Dedifferentiated amniotic fluid mesenchymal stem cell (primary cell): ENCODE data around the gene FAM222B.
A peak's percentile ranks its signal among the peaks of the same experiment; 100 is the strongest.

ENCODE experiments used
- DNase-seq: peaks from one replicate; pipeline ENCODE4 v3.0.0-alpha.2; 2016; ENCODE audit errors: extremely low spot score

The FAM222B gene

DNA sequence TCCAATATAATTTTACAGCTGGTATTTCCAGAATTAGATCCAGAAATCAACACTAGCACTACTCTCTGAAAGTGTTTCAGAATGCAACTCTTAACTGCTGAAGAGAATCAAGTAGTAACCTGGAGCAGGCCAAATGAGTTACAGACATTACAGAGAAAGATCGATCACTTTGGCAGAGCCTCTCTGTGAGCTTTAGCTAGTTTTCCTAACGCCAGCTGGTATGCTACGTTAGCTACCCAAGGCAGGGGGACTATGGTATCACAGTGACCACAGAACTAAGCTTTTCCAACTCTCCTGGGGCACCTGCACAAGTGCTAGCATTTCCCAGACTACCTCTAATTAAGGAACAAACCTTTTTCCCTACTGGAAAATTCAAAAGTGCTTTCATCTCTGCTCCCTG, 68.4 kb downstream of the FAM222B start:
- DNase-seq: no peak

DNA sequence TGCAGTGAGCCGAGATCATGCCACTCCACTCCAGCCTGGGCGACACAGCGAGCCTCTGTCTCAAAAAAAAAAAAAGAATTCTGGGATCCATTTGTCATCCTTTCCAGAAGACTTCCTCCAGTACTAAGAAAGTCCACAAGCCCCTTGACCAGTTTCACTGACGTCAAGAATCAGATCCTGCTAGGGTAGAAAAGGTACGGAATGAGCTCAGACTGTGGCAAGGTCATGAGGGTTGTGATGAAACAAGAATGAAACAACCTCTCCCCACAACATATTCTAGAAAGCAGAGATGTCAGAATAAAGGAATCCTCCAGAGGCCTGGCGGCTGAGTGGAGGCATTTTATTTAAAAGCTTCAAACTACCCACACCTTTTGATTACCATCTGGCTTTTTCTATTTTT, 68.9 kb downstream of the FAM222B start:
- no peak for DNase-seq

DNA sequence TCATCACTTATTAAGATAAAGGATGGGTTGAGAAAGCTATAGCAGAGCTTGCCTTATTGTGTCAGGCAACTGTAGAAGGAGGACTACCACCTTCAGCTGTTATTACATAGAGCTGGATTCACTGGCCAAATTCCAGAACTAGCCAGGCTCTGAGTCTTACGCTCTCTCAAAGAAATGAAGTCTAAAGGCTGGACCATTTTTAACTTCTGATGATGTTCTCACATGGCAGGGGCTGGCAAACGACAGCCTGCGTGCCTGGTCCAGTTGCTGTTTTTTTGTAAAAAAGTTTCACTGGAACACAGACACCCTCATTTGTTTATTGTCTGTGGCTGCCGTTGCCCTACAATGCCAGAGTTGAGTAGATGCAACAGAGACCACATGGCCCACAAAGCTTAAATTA, 77.6 kb downstream of the FAM222B start:
- no peak for DNase-seq

DNA sequence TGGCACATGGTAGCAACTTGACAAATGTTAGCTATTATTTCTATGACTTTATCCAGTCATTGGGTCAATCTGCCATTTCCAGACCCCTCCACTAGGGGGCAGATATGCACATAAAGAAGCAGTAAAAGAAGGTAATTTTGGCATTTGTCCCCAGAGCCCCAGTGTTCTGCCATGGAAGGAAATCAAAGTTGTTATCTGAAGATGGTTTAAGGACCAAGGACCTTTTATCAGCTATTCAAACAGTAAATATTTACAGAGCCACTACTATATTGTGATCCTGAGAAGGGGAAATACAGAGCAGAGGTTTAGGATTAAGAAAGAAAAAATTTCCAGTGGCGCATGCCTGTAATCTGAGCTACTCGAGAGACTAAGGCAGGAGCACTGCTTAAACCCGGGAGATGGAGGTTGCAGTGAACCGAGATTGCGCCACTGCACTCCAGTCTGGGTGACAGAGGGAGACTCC, 78.8 kb downstream of the FAM222B start:
- DNase-seq: peak; percentile 81

DNA sequence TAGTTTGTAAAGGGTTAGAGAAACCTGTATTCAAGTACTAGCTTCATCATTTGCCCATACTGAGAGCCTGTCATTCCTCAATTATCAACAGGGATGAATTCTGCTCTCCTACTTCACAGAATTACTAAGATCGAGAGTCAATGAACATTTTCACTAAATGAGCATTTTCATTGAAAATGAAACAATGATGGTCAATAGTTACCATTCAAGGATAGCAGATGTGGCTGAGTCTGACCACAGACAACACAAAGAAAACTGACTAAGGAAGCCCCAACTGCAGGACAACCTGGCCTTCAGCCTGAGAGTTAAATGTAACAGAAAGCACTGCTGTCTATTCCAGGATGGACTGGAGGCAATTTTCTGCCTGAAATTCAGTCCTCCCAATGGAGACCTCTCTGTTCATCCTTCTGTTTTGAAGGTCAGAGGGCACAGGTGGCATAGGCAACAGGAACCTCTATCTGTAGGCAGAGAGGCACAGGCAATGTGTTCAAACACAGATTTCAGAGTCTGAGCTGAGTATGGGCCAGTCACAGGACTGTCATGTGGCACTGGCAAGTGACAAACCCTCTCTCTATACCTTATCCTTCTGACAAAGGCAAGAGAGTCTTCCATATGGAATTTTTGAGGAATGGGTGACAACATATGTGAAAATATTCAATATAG, 79.3 kb downstream of the FAM222B start:
- DNase-seq: no peak

DNA sequence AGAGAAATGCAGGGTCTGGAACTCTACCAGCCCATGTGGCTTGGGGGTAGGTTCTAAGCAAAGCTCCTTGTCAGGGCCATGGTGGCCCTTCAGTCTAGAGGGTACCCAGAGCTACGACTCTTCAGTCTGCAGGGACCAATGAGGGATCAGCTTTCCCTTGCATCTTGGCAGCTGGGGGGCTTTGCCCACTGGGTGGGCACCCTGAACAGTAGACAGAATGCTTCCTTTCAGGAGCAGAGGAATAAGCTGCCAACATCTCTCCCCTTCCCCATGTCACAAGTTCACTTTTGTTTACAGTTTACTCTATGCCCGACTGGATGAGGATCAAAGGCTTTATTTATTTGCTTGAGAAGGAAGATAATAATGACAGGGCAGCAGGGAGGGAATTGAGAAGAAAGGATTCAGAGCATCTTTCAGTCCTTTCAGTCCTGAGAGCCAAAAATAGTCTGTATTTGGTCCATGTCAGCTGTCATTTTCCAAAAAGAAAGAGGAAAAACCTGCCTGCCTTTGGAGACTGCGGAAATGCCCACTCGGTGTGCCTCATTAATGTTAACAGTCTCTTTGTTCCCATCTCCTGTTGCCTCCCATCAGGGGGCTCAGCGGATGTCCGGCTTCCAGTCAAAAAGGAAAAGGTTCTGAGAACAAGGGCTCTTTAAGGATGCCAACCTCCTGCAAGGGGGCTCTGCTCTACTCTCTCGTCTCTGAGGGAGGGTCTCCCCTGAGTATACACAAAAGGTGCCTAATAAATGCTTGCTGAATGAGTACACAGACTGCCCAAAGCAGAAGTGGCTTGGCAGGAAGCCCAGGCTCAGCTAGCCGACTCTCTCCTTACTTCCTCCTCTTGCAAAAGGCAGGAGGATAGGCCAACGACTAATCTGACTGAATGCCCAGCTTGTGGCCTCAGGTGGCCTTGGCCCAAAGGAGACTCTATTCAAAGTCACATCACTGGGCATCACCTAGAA, 81.7 kb downstream of the FAM222B start:
- no peak for DNase-seq

DNA sequence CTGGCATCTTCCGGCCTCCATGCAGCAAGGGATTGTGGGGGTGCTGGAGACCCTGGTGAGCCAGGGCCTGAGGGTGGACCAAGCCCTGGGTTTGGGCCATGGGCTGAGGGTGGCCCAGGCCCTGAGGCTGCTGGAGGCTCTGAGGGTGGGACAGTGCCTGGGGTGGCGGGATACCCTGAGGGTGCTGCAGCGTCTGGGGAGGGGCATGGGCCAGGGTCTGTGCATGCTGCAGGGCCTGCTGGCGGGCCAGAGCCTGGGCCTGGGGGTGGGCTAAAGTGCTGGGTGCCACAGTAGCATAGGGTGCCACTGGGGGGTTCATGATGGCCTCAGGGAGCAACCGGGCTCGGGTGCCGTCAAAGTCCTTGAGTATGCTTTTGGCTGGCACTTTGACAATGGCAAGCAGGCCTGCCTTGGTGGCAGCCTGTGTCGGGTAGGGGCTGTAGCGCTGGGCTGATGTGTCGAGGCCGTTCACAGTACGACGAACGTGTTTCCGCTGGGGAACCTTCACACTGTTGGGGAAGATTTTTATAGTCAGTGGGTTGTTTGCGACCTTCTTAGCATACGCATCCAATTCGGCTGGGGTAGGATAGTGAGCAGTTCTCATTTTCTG, 83.2 kb downstream of the FAM222B start:
- no peak for DNase-seq

DNA sequence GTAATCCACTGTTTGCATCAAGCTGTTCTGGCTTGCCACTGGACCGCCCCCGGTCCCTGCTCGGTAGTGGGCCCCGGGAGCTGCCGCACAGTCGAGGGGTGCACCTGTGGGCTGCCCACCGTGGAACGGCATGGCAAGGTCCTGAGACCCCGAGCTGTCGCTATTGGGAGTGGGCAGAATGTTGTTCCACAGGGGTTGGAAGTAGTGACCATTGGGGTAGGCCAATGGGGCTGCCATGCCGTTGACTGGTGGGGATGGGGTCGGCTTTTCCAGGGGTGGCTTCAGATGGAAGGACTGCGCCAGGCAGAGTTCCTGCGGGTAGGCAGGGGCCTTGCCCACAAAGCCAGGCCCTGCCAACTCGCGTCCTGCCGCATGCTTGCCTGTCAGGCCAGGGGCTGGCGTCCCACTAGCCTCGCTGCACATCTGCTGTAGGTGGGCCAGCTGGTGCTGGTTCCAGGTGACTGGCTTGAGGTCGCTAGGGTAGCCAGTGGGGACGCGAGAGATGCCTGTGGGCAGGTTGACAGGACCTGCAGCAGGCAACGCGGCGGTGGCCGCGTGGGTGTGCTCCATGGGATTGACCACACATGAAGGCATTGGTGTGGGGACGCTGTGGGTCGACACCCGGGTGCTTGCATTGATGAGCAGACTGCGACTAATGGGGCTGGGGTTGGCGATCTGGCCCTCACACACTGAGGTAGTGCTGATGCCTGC, 84.0 kb downstream of the FAM222B start:
- DNase-seq: no peak

DNA sequence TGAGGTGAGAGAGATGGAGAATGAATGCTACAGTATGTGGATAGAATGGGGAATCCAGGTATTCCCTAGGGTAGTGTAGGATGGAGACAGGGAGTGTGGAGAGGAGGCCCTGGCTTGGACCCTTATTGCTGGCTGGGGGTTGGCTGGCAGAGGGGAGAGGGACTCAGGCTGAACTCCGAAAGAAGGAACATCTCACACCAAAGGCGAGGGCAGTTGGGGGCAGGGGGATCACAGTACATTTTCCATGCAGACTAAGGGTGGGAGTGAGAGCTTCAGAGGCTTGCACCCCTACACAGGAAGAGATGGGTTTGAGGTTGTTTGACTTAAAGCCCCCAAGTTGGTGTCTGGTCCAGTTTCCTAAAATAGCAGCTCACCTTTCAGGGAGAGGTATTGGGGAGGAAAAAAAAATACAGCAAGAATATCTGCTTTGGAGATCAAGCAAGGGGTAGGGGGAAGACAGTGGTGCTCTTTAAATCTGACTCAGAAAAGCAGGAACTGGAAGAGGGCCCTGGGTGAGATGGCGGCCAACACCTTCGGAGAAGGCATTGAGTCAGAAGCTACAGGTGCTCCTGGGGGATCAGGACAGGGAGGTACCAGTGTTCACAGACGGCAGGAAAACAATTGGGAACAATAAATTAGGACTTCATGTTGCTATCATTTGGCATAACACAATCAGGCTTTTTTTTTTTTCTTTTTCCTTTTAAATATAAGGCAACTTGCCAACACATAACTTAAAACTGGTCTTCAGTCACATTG, 86.4 kb downstream of the FAM222B start:
- no peak for DNase-seq

DNA sequence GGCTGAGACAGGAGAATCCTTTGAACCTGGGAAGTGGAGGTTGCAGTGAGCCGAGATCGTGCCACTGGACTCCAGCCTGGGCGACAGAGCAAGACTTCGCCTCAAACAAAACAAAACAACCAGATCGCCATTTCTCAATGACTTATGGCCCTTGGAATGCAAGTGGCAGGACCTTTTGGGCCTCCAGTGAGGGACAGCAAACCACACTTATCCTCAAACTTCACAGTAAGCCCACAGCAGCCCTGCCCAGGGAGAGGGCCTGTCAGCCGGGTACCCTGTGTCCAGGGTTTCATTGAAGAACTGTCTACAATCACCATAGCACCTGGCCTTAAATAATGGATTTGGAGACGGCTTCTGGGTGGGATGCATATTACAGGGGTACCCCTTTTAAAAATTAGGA, 87.1 kb downstream of the FAM222B start:
- no peak for DNase-seq

DNA sequence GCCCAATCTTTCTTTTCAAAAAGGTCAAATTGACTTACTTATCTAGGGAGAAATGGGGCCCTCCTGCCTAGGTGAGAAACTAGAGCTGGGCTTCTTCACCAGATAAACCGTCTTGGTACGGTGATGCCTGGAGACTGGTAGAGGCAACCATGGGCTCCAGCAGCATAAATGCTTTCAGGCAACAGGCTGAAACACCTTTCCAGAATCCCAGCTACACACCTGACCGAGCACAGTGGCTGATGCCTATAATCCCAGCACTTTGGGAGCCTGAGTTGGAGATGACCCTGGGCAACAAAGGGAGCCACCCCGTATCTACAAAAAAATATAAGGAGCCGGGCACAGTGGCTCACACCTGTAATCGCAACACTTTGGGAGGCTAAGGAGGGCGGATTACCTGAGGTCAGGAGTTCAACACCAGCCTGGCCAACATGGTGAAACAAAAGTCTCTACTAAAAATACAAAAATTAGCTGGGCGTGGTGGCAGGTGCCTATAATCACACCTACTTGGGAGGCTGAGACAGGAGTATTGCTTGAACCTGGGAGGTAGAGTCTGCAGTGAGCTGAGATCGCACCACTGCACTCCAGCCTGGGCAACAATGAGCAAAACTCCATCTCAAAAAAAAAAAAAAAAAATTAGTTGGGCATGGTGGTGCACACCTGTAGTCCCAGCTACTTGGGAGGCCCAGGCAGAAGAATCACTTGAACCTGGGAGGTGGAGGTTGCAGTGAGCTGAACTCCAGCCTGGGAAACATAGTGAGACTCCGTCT, 90.8 kb downstream of the FAM222B start:
- no peak for DNase-seq

DNA sequence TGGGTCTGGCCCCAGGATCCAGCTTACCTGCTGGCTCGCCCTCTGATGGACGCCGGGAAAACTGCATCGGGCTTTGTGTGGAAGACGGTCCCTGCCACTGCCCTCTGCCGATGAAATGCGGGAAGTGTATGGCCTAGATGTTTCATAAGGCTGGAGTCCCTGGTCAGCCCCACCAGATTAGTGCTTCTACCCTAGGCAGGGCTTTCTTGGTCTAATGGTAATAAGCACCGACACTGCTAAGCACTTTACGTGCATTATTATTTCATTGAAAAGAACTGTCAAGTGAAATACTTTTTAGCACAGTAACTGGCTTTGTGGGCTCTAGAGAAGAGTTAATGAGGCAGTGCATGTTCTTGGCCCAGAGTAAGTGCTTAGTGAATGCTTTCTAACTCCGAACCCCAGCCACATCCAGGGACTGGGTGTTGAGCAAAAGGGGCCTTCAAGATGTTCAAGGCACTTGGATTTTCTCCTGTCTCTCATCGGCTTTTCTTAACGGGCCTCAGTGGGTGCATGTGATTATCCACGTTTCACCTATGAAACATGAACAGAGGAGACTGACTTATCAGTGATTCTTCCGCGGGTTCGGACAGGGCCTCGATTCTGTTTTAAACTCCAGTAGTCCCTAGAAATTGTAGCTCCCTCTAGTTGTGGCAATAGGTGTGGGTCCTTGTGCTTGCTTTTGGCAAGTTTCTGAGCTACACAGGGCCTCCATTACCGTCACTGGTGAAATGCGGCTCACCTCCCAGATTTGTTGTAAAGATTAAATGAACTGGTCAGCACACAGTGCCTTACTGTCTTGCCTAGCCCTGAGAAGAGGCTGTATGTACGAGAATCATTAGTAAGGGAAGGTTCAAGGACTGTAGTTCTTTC, 92.2 kb downstream of the FAM222B start:
- peak; percentile 94 for DNase-seq

DNA sequence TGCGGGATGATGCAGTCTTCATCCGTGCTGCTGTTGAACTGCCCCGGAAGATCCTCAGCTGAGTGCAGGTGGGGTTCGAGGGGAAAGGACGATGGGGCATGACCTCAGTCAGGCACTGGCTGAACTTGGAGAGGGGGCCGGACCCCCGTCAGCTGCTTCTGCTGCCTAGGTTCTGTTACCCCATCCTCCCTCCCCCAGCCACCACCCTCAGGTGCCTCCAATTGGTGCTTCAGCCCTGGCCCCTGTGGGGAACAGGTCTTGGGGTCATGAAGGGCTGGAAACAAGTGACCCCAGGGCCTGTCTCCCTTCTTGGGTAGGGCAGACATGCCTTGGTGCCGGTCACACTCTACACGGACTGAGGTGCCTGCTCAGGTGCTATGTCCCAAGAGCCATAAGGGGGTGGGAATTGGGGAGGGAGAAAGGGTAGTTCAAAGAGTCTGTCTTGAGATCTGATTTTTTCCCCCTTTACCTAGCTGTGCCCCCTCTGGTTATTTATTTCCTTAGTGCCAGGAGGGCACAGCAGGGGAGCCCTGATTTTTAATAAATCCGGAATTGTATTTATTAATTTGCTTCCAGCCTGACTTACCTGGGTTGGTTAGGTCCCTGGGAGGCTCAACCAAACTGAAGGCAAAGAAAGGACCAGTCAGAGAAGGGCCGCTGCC, 92.9 kb downstream of the FAM222B start:
- DNase-seq: no peak

DNA sequence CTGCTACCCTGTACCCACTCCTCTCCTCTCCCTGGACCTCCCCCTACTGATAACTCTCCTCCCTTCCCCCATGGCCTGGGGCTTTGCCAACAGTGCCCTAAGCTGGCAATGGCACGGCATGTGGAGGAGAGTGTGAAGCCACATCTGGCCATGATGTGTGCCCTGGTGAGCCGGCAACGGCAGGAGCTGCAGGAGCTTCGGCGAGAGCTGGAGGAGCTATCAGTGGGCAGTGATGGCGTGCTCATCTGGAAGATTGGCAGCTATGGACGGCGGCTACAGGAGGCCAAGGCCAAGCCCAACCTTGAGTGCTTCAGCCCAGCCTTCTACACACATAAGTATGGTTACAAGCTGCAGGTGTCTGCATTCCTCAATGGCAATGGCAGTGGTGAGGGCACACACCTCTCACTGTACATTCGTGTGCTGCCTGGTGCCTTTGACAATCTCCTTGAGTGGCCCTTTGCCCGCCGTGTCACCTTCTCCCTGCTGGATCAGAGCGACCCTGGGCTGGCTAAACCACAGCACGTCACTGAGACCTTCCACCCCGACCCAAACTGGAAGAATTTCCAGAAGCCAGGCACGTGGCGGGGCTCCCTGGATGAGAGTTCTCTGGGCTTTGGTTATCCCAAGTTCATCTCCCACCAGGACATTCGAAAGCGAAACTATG, 93.6 kb downstream of the FAM222B start:
- no peak for DNase-seq

DNA sequence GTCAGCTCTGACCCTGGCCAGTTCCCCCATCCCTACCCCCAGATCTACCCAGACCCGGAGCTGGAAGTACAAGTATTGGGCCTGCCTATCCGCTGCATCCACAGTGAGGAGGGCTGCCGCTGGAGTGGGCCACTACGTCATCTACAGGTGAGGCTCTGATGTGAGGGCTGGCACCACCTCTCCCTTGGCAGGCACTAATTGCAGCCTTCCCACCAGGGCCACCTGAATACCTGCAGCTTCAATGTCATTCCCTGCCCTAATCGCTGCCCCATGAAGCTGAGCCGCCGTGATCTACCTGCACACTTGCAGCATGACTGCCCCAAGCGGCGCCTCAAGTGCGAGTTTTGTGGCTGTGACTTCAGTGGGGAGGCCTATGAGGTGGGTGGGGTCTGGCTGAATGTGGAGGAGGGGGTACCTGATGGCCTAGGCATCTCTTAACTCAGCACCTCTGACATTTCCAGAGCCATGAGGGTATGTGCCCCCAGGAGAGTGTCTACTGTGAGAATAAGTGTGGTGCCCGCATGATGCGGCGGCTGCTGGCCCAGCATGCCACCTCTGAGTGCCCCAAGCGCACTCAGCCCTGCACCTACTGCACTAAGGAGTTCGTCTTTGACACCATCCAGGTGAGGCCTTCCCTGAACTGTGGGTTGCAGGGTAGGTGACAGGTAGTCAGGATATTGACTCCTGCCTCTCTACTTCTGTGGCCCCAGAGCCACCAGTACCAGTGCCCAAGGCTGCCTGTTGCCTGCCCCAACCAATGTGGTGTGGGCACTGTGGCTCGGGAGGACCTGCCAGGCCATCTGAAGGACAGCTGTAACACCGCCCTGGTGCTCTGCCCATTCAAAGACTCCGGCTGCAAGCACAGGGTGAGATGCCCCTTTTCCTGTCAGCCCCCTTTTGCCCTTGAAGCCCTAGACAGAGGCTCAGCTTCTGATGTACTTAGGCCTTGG, 94.5 kb downstream of the FAM222B start:
- DNase-seq: no peak

DNA sequence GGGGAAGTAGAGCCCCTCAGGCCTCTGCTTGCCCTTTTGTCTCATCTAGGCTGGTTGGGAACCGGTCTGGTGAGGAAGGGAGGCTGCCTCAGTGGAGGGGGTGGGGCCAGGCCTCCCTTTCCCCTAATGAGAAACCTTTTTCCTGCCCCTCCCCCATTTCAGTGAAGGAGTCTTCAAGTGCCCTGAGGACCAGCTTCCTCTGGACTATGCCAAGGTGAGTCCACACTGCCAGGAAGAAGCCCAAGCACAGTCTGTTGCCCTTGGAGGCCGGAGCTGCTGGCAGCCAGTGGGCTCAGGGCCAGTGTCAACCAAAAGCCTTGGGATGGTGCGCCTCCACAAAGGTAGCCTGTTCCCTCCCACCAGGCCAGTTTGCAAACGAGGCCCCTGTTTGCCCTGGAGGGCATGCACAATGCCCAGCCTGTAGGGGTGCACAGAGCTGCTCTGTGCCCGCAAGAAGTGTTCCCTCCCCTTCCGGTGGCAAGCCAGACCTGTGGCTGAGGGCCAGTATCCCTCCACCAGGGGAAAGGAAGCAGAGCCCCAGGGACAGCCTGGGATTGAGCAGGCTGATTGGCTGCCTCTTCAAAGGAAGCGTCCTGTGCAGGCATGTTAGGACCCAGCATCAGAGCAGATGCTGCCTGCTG, 95.4 kb downstream of the FAM222B start:
- DNase-seq: no peak

DNA sequence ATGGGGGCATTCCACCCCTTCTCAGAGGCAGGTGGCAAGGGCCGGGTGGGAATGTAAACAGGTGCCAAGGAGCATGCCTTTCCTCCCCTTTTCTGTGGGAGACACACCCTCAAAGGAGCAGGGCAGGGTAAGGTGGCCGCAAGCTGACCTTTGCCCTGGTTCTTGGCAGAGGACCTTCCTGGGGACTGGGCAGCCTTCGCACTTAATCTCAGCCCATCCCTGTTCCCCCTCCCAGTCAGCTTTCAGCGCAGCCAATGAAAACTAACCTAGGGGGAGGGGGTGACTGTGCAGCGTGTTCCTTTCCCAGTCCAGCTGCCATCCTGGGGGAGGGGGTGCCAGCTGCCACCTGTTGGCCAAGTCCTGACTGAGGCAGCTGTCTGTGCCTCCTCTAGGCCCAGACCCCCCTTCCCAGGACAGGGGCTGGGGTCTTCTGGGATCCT, 96.0 kb downstream of the FAM222B start:
- DNase-seq: no peak
